Endothelial cell of umbilical vein (primary cell): ENCODE data around the gene CNTRL. TPM values are rescaled to one million over a fixed set of nuclear protein-coding genes. Genes with fewer than 3 reads are reported as not detected.

Source experiments
- BruUV-seq: library from RNA; stranded (reverse); fragments of 400-500 nt; replicated peaks from 2 replicates; lab custom pipeline; 2021; lab: Mats Ljungman, UMichigan
- CTCF ChIA-PET: fragments of 300-600, 350-600 bp; sonication (Branson Sonifier 250); formaldehyde crosslinking; loops from one replicate; lab custom pipeline; 2021; ENCODE audit warnings: antibody characterized with exemption, inconsistent platforms; lab: Charles Lee
- POLR2A ChIA-PET: fragments of 300-600, 350-600 bp; sonication (Branson Sonifier 250); formaldehyde crosslinking; loops from one replicate; lab custom pipeline; 2021; ENCODE audit warnings: antibody characterized with exemption, inconsistent platforms; lab: Charles Lee
- DNase-seq: peaks from one replicate; pipeline ENCODE4 v3.0.0-alpha.2; 2011; ENCODE audit warnings: low read depth, low spot score
- FAIRE-seq: peaks from 2 replicates; lab custom pipeline; 2011; peaks lifted over from hg19 to GRCh38; lab: Jason Lieb, UNC
- H2AFZ ChIP-seq: 2 replicates; pipeline ENCODE4 v1.6.0; 2012; ENCODE audit warnings: low read depth, low read length, control low read depth, inconsistent platforms
- H3K27ac ChIP-seq: 2 replicates; pipeline ENCODE4 v1.5.1; 2011; ENCODE audit warnings: low read depth, mild to moderate bottlenecking, control low read depth, low read length, moderate library complexity; ENCODE audit not compliant: insufficient read depth
- H3K27me3 ChIP-seq, 2 experiments: 2 replicates each; pipeline versions ENCODE4 v1.6.0 to v1.6.1; 2011; ENCODE audit warnings: low read length in 2 of 2, mixed read lengths in 1 of 2; ENCODE audit not compliant: control insufficient read depth in 2 of 2, insufficient read depth in 2 of 2
- H3K36me3 ChIP-seq, 2 experiments: 2 replicates in 1 of 2; 3 replicates in 1 of 2; pipeline ENCODE4 v1.5.1; 2011; ENCODE audit warnings: low read length in 2 of 2, mild to moderate bottlenecking in 1 of 2, moderate library complexity in 1 of 2; ENCODE audit not compliant: control insufficient read depth in 2 of 2, insufficient read depth in 2 of 2; ENCODE audit errors: extremely low read depth in 1 of 2
- H3K4me1 ChIP-seq: 3 replicates; pipeline ENCODE4 v1.5.1; 2011; ENCODE audit warnings: mild to moderate bottlenecking, low read length; ENCODE audit not compliant: control insufficient read depth, insufficient read depth; ENCODE audit errors: extremely low read depth
- H3K4me2 ChIP-seq: 2 replicates; pipeline ENCODE4 v1.6.1; 2011; ENCODE audit warnings: low read length, control low read depth, mixed read lengths; ENCODE audit not compliant: insufficient read depth
- H3K4me3 ChIP-seq, 3 experiments: fragments of 200-600 bp in 1 of 3; sonication (generic), shearing (Covaris generic) in 1 of 3; replicated peaks in 1 of 3; 2 replicates each; pipeline ENCODE4 v1.5.1; 2011 to 2016; ENCODE audit warnings: control low read depth in 3 of 3, low read length in 3 of 3, mild to moderate bottlenecking in 2 of 3, inconsistent platforms in 1 of 3, low read depth in 1 of 3, moderate library complexity in 1 of 3; ENCODE audit not compliant: insufficient read depth in 1 of 3
- H3K79me2 ChIP-seq: 2 replicates; pipeline ENCODE4 v1.6.0; 2012; ENCODE audit warnings: low read length, inconsistent platforms; ENCODE audit not compliant: control insufficient read depth, insufficient read depth
- H3K9ac ChIP-seq: replicated peaks from 2 replicates; pipeline ENCODE3; 2011; ENCODE audit warnings: low read length, control low read depth; ENCODE audit not compliant: insufficient read depth; ENCODE audit errors: extremely low read depth
- H3K9me1 ChIP-seq: replicated peaks from 3 replicates; pipeline ENCODE4 v1.6.0; 2011; ENCODE audit warnings: mild to moderate bottlenecking, low read length; ENCODE audit not compliant: control insufficient read depth, insufficient read depth; ENCODE audit errors: extremely low read depth
- H3K9me3 ChIP-seq: replicated peaks from 2 replicates; pipeline ENCODE4 v1.5.1; 2012; ENCODE audit warnings: low read length, inconsistent platforms; ENCODE audit not compliant: control insufficient read depth, insufficient read depth
- H4K20me1 ChIP-seq: replicated peaks from 2 replicates; pipeline ENCODE3; 2011; ENCODE audit warnings: mild to moderate bottlenecking, low read length; ENCODE audit not compliant: control insufficient read depth, insufficient read depth; ENCODE audit errors: extremely low read depth
- EZH2 ChIP-seq: IDR thresholded peaks from 2 replicates; pipeline ENCODE4 v1.6.1; 2012; ENCODE audit warnings: borderline replicate concordance, low read depth, mild to moderate bottlenecking, moderate library complexity, low read length, inconsistent platforms; ENCODE audit not compliant: severe bottlenecking
- FOS ChIP-seq: IDR thresholded peaks from 2 replicates; pipeline ENCODE4 v1.6.1; 2011; ENCODE audit warnings: mild to moderate bottlenecking, low read length, moderate library complexity, borderline replicate concordance; ENCODE audit not compliant: insufficient read depth
- GATA2 ChIP-seq: IDR thresholded peaks from 2 replicates; pipeline ENCODE4 v1.7.0; 2011; ENCODE audit warnings: low read depth, mild to moderate bottlenecking, moderate library complexity, mixed read lengths, low read length; ENCODE audit not compliant: insufficient read length, insufficient read depth
- JUN ChIP-seq: IDR thresholded peaks from 2 replicates; pipeline ENCODE4 v1.6.1; 2011; ENCODE audit warnings: borderline replicate concordance, low read depth; ENCODE audit not compliant: insufficient read length, insufficient read depth
- MYC ChIP-seq: IDR thresholded peaks from one replicate; pipeline ENCODE4 v1.6.1; 2011; ENCODE audit warnings: mild to moderate bottlenecking, low read depth, low read length
- POLR2A ChIP-seq: IDR thresholded peaks from 2 replicates; pipeline ENCODE4 v1.6.1; 2012; ENCODE audit warnings: low read depth, mild to moderate bottlenecking, control low read depth, low read length
- POLR2AphosphoS5 ChIP-seq: IDR thresholded peaks from 2 replicates; pipeline ENCODE4 v1.6.1; 2012; ENCODE audit warnings: low read depth, mild to moderate bottlenecking, control low read depth, low read length, moderate library complexity; ENCODE audit not compliant: insufficient read depth
- dilution Hi-C: fragments of 300-500 bp; cut with MboI; formaldehyde crosslinking; loops from one replicate; pipeline ENCODE4 v1.15.0; 2019; ENCODE audit warnings: low sequenced_read_pairs; ENCODE audit not compliant: extremely low pct_ligation_motif_present
- intact Hi-C: fragments of 100-400 bp; cut with micrococcal nuclease; formaldehyde crosslinking; loops from one replicate; pipeline ENCODE4 v1.10.0; 2022
- polyA plus RNA-seq, 4 experiments: library from polyadenylated mRNA; depleted of rRNA in 3 of 4; stranded (reverse) in 3 of 4; unstranded in 1 of 4; fragments of >200 nt; gene quantifications; 2 replicates each; pipeline versions ENCODE4 v1.2.1 to v1.2.3, GENCODE V29; 2011 to 2012; ENCODE audit warnings: missing spikeins in 1 of 4
- total RNA-seq: library from RNA; stranded (reverse); gene quantifications from 2 replicates; pipeline ENCODE4 v1.2.3, GENCODE V29; 2021
- TF ChIP-seq, protein P1 (sequence below): IDR thresholded peaks from 2 replicates; pipeline ENCODE4 v1.6.1; 2011; ENCODE audit not compliant: insufficient read depth, insufficient read length
- TF ChIP-seq, protein P2 (sequence below), 2 donors: IDR thresholded peaks; 1 replicate in 1 of 2; 2 replicates in 1 of 2; pipeline ENCODE4 v1.5.1; 2011; ENCODE audit warnings: low read length in 2 of 2, mild to moderate bottlenecking in 2 of 2, moderate library complexity in 2 of 2, control low read depth in 1 of 2, inconsistent platforms in 1 of 2, low read depth in 1 of 2; ENCODE audit not compliant: insufficient read depth in 1 of 2; ENCODE audit errors: extremely low read depth in 1 of 2

The CNTRL gene
- total and polyA plus RNA-seq, 2 donors (not counting 3 experiments of a cell fraction or from before 2014, with no cell fraction given): 6.1 to 21.8 TPM

GRCh38 chr9:121135642-121136041 is 60.9 kb downstream of the CNTRL start:
- H3K79me2 ChIP-seq: no peaks in the 10 kb centered on the region
- no peaks in the 10 kb centered on the region for H4K20me1 ChIP-seq
- POLR2A ChIA-PET: no interaction called here
- no peak overlapping the region for H3K4me2 ChIP-seq
- H3K36me3 ChIP-seq: peaks cover 4 to 6% of the 10 kb centered on the region in 2 experiments
- CTCF ChIA-PET: interaction anchor here (1.0 kb wide), 1 partner anchor 24 kb away, joined by 3 read pairs; no protein-coding TSS in a partner anchor
- no peak overlapping the region for H2AFZ ChIP-seq
- H3K9ac ChIP-seq: no peak overlapping the region
- BruUV-seq: no TSS peak
- FAIRE-seq (no peak), DNase-seq (no peak)
- no peaks in the 10 kb centered on the region for H3K4me1 ChIP-seq
- H3K9me1 ChIP-seq: no peaks in the 10 kb centered on the region
- no peaks in the 10 kb centered on the region for H3K9me3 ChIP-seq
- no peak overlapping the region for H3K4me3 ChIP-seq
- H3K27ac ChIP-seq: no peak overlapping the region
- dilution Hi-C loops (no loop called here), intact Hi-C loops (no loop called here)
- no peaks in the 10 kb centered on the region for H3K27me3 ChIP-seq
- TF ChIP-seq POLR2A (no peak), MYC (no peak), JUN (no peak), EZH2 (no peak), GATA2 (no peak), POLR2AphosphoS5 (no peak), FOS (no peak)
- TF ChIP-seq, protein P1, sequence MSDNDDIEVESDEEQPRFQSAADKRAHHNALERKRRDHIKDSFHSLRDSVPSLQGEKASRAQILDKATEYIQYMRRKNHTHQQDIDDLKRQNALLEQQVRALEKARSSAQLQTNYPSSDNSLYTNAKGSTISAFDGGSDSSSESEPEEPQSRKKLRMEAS: no peak
- TF ChIP-seq, protein P2, sequence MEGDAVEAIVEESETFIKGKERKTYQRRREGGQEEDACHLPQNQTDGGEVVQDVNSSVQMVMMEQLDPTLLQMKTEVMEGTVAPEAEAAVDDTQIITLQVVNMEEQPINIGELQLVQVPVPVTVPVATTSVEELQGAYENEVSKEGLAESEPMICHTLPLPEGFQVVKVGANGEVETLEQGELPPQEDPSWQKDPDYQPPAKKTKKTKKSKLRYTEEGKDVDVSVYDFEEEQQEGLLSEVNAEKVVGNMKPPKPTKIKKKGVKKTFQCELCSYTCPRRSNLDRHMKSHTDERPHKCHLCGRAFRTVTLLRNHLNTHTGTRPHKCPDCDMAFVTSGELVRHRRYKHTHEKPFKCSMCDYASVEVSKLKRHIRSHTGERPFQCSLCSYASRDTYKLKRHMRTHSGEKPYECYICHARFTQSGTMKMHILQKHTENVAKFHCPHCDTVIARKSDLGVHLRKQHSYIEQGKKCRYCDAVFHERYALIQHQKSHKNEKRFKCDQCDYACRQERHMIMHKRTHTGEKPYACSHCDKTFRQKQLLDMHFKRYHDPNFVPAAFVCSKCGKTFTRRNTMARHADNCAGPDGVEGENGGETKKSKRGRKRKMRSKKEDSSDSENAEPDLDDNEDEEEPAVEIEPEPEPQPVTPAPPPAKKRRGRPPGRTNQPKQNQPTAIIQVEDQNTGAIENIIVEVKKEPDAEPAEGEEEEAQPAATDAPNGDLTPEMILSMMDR (IDR thresholded peaks at IDR 0.05; ENCODE audit: extremely low read depth in 1 of 2, insufficient read depth in 1 of 2, low read depth in 1 of 2, low read length in 2 of 2): no peak
